NB4 (cell line): ENCODE measurements around the gene FITM1.

Experiments
- CTCF ChIP-seq: IDR thresholded peaks from one replicate; pipeline ENCODE4 v1.5.1; 2012; ENCODE audit warnings: low read depth, low read length
- POLR2A ChIP-seq: IDR thresholded peaks from 2 replicates; pipeline ENCODE4 v1.6.1; 2011; ENCODE audit warnings: mild to moderate bottlenecking; ENCODE audit not compliant: insufficient read length; ENCODE audit errors: extremely low read depth

- TF ChIP-seq CTCF: no peak
- TF ChIP-seq POLR2A: no peak
Measured at GRCh38 chr14:24171422-24172260, 41.2 kb downstream of the FITM1 start, which contains the start of gene REC8.
